Middle frontal gyrus (tissue), 1 donor: ENCODE data around the gene LMAN2.
A peak's percentile ranks its signal among the peaks of the same experiment; 100 is the strongest.

Source experiments
- DNase-seq: peaks from one replicate; pipeline ENCODE4 v3.0.0-alpha.2; 2015; ENCODE audit warnings: low spot score; ENCODE audit errors: extremely low spot score

The LMAN2 gene

DNA sequence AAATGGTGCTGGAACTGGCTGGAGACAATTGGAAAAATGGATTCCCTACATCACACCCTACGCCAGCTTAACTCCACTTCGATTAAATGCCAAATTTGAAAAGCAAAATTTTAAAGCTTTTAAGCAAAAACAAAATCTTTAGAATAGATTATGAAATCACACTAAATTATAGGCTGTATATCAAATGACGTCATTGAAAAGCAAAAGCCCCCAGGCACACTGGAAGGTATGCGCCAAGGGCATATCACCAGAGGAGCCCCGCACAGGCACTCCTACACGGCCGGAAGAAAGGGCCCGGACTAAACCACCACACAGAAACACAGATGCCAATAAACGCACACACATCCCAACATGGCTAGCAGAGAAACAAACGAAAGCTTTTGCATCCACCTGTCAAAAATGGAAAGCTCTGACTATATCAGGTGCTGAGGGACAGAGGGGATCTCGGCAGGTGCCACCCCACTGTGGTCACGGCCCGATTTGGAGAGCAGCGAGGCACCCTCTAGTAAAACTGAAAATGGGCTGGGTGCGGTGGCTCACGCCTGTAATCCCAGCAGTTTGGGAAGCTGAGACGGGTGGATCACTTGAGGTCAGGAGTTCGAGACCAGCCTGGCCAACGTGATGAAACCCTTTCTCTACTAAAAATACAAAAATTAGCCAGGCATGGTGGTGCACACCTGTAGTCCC is 22.8 kb downstream of the LMAN2 start:
- DNase-seq: no peak

DNA sequence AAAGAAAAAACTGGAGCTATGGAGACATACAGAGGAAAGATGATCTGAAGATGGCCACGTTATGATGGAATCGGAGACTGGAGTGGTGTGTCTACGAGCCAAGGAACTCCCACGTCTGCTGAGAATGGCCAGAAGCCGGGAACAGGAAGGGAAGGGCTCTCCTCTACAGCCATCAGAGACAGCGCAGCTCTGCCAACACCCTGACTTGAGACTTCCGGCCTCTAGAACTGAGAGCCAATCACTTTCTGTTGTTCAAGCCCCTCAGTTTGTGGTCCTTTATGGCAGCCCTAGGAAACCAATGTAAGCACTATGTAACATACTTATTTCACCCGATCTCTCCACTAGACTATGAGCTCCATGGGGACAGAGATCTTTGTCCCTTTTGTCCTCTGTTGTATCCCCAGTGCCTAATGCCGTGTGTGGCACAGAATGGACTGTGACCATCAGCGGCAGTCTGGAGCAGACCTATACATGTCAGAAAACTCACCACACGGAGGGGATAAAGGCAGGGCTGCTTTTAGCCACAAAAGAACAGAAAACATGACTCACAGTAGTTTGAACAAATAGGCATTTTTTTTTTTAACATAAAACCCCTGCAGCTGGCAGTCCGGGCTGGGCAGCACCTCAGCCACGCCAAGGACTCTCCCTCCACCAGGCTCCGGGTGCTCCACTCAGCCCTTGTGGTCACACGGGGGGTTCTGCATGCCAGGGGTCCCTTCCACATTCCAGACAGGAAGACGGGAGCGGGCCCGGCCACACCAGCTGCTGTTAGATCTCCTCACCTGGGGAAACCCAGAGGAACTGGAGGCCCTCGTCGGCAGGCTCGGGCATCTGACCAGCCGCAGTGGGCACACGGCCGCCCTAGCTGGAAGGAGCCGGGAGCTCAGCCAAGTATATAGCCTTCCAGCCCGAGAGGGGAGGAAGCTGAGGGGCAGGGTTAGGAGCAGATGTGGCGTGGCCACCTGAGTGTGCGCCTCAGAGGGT is 23.6 kb downstream of the LMAN2 start:
- no peak for DNase-seq

DNA sequence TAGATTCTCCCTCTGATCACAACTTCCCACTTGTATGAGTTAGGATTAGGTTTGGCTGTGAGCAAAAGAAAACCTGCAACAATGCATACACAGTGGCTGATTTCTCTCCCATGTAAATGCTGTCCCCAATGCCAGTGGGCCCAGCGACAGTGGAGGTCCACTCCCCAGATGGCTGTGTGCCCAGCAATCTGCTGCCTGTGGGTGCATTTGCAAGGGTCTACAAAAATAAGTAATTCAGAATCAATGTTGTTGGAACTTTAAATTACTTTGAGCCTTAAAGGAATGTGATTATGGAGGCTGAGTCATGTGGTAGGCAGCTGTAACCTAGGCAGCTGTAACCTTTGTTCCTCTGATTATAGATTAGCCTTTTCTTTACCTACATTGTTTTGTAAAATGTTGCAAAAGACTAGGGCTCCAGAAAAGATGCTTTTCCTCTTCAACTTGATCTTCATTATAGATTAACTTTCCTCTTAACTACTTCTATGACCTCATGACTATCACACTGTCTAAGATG is 25.5 kb downstream of the LMAN2 start:
- DNase-seq: no peak

DNA sequence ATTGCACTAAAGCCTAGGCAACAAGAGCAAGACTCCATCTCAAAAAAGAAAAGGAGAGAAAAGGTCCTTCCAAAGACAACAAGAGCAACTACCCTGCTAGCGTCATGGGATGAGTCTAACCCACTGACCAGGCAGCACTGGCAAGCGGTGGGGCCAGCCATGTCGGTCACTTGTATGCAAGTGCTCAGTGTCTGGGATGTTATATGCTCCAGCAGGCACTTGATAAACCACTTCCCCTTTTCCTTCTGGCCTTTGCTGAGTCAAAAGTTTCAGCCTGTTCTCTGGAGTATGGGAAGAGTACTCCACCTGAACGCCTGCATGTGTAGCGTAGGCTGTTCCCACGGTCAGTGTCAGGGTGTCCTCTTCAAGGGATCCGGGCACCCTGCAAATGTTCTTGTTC is 30.6 kb downstream of the LMAN2 start:
- DNase-seq: no peak

DNA sequence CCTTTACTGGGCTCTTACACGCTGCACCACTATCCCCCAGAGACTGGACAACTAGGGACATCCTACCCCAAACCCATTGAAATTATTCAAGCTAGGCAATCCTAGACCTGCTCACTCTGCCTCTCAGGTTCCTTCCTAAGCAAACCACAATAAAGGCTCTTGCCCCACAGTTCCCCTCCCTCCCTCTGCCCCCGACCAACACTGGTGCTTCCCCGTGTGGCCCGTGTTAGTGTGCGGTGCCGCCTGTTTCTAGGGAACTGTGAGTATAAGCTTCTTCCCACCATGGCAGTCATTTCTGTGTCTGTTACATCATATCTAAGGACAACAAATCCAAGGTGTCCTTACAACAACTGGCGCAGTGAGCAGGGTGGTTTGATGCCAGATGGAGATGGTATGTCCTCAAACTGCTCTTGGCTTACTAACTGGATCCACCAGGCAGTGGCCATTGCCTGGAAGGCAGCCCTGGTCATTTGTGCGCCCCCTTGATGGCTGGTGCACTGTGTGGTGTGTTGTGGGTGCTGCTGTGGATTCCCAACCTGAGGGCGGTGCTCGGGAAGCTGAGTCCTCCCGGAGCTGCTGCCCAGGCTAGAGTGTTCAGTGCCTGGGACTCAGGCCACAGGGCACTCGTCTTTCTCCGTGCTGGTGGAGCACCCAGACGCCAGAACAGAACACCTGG is 31.4 kb downstream of the LMAN2 start:
- DNase-seq: no peak

DNA sequence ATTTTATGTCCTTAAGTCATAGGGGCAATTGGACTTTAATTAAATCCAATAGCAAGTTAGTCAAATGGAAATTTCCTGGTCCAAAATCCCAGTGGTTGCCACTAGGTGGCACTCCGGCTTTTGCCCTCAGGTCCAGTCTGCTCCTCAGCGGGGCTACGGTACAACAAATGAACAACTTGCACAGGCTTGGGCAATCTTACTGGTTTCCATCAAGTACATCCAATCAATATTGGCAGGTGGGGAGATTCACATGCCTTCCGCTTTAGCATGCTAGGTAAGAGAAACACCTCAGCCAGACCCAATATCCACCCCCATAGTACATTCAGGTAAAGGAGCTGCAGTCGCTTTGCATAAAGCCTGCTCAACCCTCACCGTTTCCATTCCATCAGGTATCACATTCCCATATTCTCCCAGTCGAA is 33.5 kb downstream of the LMAN2 start:
- DNase-seq: peak; percentile 51

DNA sequence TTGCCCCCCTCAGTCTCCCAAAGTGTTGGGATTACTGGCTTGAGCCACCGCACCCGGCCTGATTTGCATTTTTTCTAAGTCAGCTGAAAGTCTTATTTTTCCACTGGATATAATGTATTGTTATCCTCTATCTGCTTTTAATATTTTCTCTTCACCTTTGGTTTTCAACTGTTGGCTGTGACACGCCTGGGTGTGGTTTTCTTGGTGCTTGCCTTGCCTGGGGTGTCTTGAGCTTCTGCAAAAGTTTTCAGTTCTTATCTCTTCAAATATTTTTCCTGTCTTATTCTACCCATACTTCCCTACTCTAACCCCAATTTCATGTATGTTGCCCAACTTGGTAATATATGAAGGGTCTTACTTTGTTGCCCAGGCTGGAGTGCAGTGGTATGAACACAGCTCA is 35.5 kb downstream of the LMAN2 start:
- DNase-seq: no peak

DNA sequence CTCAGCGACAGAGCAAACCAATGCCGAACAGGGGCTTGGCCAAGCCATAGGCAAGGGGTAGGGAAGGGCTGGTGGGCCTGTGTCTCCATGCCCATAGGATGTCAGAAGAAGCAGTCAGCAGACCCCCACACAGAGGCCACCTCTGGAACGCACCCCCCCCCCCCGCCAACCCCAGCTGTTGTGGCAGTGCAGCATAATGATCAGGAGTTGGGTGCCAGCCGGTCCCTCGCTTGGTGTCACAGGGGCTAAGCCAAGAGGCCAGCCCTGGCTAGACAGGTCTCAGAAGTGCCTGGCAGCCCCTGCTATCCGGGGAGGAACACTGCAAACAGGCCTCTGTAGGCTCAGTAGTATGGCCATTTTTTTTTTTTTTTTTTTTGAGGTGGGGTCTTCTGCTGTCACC is 36.1 kb downstream of the LMAN2 start:
- DNase-seq: no peak

DNA sequence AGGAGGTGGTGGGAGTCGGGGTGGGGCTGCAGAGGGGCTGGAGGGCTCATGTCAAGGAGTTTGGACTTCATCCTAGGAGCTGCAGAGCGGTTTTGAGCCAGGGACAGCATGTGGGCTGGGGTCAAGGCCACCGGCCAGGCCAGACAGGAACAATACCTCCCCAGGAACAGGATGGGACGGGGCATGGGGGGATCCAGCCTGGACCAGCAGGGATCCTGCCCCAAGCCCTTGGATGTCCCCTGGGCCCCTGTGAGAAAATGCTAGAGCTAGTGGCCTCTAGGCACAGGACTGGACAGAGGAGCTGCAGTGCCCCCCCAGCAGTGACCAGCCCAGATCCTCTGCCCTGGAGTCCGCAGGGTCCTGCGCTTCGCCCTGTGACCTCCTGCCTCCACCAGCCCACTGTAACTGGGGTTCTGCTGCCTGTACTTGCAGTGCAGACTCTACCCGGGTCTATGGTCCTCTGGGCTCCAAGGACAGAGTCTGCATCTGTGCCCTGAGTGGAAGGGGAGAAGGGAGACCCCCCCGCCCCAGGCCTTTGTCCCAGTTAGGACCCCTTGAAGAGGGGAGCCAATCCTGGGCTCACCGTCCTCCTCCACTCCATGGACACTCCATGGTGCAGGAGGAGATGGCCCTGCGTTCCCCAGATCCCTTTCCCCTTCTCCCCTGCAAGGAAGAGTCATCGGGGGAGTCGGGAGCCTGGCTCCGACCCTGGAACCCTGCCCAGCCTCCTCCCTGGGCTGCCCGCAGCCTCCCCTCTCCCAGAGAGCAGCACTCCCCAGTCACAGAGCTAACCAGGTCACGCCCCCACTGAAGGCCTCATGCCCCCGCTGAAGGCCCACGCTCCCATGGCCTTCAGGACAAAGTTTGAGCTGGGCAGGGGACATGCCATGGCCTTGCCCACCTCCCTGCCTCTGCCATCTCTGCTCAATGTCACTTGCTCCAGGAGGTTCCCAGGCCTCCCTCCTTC is 36.8 kb downstream of the LMAN2 start:
- DNase-seq: no peak

DNA sequence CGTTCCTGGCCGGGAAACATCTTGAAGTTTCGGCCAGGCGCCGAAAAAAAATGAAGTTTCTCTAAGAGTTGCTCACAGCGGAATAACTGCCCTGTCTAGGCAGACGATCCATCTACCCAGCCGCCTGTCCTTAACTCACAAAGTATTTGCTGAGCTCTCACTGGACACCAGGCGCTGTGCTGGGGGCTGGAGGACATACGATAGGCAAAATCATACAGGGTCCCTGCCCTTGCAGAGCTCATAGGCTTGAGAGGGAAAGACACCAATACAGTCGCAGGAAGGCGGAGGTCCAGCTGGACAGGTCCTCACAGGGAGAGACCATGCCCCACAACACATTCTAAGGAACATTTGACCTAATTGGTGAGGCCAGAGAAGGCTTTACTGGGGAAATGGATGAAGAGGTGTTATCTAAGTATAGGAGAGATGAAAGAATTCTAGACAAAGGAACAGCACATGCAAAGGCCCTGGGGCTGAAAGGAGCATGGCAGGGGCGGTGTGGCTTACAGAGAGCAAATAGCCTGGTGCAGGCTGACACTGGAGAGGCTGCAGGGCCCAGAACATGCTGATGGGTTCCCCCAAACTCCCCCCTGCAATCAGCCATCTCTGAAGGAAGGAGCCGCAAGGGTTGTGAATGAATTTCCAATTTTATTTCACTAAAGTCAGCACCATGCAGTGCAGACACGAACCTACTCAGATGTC is 37.8 kb downstream of the LMAN2 start:
- no peak for DNase-seq

DNA sequence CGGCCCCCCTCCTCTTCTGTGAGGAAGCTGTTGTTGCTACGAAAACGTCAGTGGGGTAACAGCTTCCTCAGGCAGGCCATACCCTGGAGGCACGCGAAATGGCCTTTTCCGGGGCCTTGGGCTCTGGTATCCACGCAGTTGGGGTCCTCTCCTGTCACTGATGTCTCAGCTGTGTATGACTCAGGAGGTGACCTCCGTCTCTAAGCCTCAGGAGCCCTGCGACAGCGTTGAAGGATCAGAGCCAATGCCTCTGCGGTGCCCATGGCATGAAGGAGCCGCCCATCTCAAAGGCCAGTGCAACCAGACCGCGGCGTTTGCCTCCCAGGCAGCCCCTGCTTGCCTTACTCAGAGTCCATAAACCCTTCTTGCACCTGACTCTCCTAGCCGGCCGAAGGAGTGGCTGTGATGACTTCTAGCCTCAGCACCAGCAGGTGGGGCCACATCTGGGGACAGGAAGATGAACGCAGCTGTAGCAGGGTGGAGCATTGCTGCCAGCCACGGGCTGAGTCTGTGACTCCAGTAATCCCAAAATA is 38.8 kb downstream of the LMAN2 start:
- DNase-seq: no peak

DNA sequence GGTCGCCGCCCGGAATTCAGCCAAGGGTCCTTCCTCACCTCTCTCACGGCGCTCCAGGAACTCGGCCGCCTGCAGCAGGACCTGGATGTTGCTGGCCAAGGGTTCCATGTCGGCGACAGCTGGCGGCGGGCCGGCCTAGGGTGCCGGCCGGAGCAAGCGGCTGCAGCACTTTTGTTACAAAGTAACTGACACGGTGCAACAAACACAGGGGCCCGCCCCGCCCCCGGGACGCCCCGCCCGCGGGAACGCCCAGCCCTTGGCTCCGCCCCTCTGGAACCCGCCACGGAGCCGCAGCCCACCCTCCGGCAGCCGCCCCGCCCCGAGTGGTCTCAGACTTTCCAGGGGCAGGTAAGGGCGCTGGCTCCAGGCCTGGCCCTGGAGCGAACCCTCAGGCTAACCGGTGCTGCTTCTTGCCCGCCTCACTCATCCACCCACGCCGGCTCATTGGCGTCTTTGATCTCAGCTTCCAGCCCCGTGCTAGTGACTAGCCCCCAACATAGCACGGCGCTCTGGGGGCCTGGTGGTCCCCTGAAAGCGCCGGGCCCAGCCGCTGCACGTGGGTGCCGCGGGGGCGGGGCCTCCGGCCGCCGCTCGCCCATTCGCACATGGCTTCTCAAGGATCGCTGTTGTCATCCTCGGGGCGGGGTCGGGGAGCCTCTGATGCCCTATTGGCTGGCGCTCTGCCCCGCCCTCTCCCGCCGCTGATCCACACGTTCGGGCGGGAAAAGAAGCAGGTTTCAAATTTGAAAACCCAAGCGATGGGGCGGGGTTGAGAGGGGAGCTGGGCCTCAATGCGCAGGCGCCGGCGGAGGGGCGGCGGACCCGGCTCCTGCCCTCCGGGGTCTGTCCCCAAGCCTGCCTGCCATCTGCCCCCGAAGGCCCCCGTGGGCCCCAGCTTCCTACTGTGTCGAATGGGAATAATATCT is 39.5 kb downstream of the LMAN2 start, which contains the start of gene MXD3:
Gene MXD3, minus strand, starts transcription at position 176 of the 926 bp plus-strand sequence. Its CDS starts 68 bp downstream, at position 108.
- DNase-seq: peak; percentile 91

DNA sequence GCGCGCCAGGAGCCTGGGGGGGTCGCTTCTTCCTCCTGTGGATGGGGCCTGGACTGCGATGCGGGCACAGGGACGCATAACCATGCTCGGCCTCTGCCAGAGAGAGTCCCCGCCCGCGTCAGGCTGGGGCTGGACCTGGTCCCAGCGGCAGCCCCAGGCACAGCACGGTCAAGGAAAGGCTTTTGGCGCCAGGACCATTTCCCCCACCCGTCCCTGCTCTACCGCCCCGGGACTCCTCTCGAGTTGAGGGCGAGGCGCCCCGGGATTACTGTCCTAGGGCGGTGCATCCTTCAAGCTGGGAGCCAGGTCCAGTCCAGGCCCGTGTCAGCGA is 40.1 kb downstream of the LMAN2 start:
- no peak for DNase-seq

DNA sequence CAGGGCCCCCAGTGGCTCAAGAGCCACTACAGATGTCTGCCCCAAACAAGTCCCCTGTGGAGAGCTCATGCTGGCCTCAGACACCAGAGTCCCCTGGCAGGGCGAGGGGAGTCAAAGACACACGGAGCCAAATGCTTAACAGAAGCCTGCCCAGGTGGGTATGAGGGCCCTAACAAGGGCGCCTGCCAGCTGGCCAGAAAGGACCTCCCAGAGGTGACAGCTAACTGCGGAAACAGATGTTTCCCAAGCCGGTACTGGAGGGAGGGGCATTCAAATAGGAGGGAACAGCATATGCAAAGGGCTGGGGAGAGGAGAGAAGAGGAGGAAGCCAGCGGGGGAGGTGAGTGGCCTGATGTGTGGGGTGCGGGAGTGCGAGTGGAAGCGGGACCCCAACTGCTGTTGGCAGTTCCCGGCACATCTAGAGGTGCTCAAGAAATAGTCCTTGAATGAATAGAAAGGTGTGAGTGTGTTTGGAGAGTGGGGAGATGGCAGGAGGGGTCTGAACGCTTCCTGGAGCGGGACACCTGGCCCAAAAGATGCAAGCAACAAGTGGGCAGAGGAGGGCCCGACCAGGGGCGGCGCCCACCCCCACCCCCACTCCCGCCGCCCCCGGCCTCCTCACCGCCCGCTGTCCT is 40.6 kb downstream of the LMAN2 start:
- no peak for DNase-seq

DNA sequence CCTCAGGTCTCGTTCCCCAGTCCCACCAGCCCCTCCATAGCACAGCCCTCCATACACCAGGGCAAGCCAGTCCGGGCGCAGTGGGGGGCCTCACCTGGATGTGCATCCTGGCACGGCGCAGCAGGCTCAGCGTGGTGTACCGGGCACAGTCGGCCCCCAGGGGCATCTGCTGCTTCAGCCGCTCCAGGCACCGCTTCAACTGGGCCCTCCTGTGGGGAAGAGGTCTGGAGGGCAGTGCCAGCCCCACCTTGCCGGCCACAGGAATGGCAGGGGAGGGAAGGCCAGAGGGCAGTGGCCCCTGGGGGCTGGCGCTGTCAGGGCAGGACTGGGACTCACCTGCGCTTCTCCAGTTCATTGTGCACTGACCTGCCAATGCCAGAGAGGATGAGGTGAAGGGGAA is 41.1 kb downstream of the LMAN2 start:
- DNase-seq: no peak

DNA sequence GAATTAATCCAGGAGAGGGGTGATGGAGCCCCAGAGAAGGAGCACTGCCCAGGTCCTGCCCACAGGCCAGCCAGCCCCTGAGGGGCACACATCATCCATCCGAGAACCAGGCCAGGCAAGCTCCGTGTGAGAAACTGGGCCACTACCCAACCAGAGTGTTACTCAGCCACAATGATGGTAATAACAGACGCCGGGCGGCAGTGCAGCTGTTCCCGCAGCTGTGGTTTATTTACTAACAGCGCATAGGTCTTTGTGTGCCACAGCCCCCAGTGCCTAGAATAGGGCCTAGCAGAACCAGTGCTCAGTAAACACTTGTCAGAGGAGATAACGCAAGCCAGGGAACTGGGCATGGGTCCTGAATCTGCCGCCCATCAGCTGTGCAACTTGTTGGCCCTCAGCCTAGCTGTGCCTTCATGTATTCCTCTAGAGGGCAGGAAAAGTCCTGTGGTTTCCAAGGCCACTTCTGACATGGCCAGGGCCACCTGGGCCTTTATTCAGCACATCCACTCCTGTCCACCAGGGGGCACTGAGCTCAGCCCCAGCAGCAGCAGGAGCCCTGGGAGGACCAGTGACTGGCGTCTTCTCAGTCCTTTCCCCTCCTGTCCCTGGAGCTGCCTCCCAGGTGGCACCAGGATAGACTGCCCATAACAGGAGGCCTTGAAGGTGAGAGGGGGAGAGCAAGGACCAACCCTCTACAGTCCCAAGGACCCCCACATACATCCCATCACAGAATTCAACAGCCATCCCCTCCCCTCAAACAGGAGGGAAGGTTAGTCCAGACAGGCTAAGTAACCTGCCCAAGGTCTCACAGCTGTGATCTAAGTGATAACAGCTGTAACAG is 41.9 kb downstream of the LMAN2 start:
- DNase-seq: no peak

DNA sequence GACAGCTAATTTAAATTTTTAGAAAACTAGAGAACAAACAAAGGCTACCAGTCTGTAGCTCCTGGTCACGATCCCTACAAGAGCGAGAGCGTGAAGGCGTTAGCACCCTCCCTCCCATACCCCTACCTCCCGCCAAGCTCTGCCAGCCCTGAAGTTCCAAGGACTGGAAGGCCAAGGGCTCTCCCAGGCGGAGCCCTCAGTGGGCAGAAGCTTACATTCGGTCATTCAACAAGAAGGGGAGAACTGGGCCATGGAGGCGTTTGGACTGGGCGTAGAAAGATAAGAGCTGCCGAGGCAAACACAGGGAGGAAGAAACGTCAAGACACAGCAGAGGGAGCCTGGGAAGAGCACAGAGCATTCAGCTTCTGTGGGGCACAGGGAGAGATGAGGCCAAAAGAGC is 42.7 kb downstream of the LMAN2 start:
- DNase-seq: no peak
